Measurements from ENCODE around the gene OR52B2. TPM values are rescaled to one million over a fixed set of nuclear protein-coding genes. Genes with fewer than 3 reads are reported as not detected.

Gene OR52B2
- total and polyA plus RNA-seq, 2 donors from 2014 or later: not detected

DNA sequence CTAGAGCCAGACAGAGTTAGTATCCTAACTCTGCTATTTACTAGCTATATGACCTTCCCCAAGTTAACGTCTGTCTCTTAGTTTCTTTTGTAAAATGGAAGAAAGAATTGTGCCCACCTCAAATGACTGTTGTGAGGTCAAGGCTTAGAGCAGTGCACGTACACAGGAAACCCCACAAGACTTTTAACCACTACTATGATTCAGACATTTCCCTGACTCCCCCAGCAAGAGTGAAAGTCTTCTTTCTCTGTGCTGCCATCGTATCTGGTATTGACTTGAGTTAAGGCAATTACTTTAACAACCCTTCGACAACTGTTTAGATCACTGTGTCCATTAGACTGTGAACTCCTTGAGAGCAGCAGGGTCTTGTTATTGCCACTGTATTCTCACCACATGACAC is 26.3 kb upstream of the OR52B2 start:
- TF ChIP-seq CTCF (IDR thresholded peaks at IDR 0.05; ENCODE audit: borderline replicate concordance, extremely low read depth, insufficient read depth): no peak
- Histone ChIP-seq H3K27me3 (ENCODE audit: control insufficient read depth, insufficient read depth, low read length) (no peaks in the 10 kb centered on the region), H3K9ac (ENCODE audit: low read length in 3 of 3) (no peak overlapping the region), H3K36me3 (ENCODE audit: control insufficient read depth in 2 of 3, insufficient read depth in 3 of 3, low read length in 3 of 3) (no peaks in the 10 kb centered on the region), H3K9me3 (ENCODE audit: control insufficient read depth in 2 of 3, insufficient read depth in 1 of 3, low read length in 3 of 3) (no peaks in the 10 kb centered on the region), H3K27ac (ENCODE audit: low read depth in 2 of 2, low read length in 2 of 2) (no peak overlapping the region), H3K4me1 (ENCODE audit: control insufficient read depth in 2 of 3, insufficient read depth in 2 of 3, low read depth in 1 of 3, low read length in 3 of 3) (no peaks in the 10 kb centered on the region), H3K4me3 (ENCODE audit: low read length in 3 of 3) (no peak overlapping the region)
- intact Hi-C loops (cut with DNase I): no loop called here
- DNase-seq: no peak
- no peak for FAIRE-seq

GRCh38 chr11:6194065-6194581 is 24.0 kb upstream of the OR52B2 start:
- H3K9me3 ChIP-seq (ENCODE audit: control insufficient read depth in 2 of 3, insufficient read depth in 1 of 3, low read length in 3 of 3): no peaks in the 10 kb centered on the region
- H3K4me3 ChIP-seq (ENCODE audit: low read length in 3 of 3): no peak overlapping the region
- no peak overlapping the region for H3K9ac ChIP-seq (ENCODE audit: low read length in 3 of 3)
- FAIRE-seq (no peak), DNase-seq (no peak)
- no peak overlapping the region for H3K27ac ChIP-seq (ENCODE audit: low read depth in 2 of 2, low read length in 2 of 2)
- TF ChIP-seq CTCF (IDR thresholded peaks at IDR 0.05; ENCODE audit: borderline replicate concordance, extremely low read depth, insufficient read depth): no peak
- intact Hi-C loops (cut with DNase I): no loop called here
- no peaks in the 10 kb centered on the region for H3K27me3 ChIP-seq (ENCODE audit: control insufficient read depth, insufficient read depth, low read length)
- H3K4me1 ChIP-seq (ENCODE audit: control insufficient read depth in 2 of 3, insufficient read depth in 2 of 3, low read depth in 1 of 3, low read length in 3 of 3): no peaks in the 10 kb centered on the region
- no peaks in the 10 kb centered on the region for H3K36me3 ChIP-seq (ENCODE audit: control insufficient read depth in 2 of 3, insufficient read depth in 3 of 3, low read length in 3 of 3)

DNA sequence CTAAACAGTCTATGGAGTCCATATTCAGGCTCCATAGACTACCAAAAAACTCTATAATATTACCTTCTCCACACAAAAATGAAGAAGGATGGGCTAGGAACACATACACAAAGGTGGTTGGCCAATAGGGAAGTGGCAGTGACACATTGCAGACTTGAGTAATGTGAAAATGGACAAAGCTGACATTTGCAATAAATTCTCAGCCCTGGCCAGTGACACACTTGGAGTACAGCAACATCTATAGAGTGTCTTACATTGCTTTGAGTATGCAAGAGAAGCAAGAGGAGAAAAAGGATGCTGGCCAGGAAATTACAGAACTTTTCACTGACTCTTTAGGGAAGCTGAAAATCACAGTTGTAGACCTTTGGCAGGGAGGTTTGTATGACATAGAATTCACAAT is 21.6 kb upstream of the OR52B2 start:
- H3K9ac ChIP-seq (ENCODE audit: low read length in 3 of 3): no peak overlapping the region
- no peaks in the 10 kb centered on the region for H3K27me3 ChIP-seq (ENCODE audit: control insufficient read depth, insufficient read depth, low read length)
- FAIRE-seq (no peak), DNase-seq (no peak)
- H3K9me3 ChIP-seq (ENCODE audit: control insufficient read depth in 2 of 3, insufficient read depth in 1 of 3, low read length in 3 of 3): no peaks in the 10 kb centered on the region
- no peak overlapping the region for H3K27ac ChIP-seq (ENCODE audit: low read depth in 2 of 2, low read length in 2 of 2)
- intact Hi-C loops (cut with DNase I): no loop called here
- no peak overlapping the region for H3K4me3 ChIP-seq (ENCODE audit: low read length in 3 of 3)
- H3K4me1 ChIP-seq (ENCODE audit: control insufficient read depth in 2 of 3, insufficient read depth in 2 of 3, low read depth in 1 of 3, low read length in 3 of 3): no peaks in the 10 kb centered on the region
- TF ChIP-seq CTCF (IDR thresholded peaks at IDR 0.05; ENCODE audit: borderline replicate concordance, extremely low read depth, insufficient read depth): no peak
- no peaks in the 10 kb centered on the region for H3K36me3 ChIP-seq (ENCODE audit: control insufficient read depth in 2 of 3, insufficient read depth in 3 of 3, low read length in 3 of 3)

- intact Hi-C loops (cut with DNase I): no loop called here
- Histone ChIP-seq H3K4me1 (ENCODE audit: control insufficient read depth in 2 of 3, insufficient read depth in 2 of 3, low read depth in 1 of 3, low read length in 3 of 3) (no peaks in the 10 kb centered on the region), H3K4me3 (ENCODE audit: low read length in 3 of 3) (no peak overlapping the region), H3K36me3 (ENCODE audit: control insufficient read depth in 2 of 3, insufficient read depth in 3 of 3, low read length in 3 of 3) (no peaks in the 10 kb centered on the region), H3K9me3 (ENCODE audit: control insufficient read depth in 2 of 3, insufficient read depth in 1 of 3, low read length in 3 of 3) (no peaks in the 10 kb centered on the region), H3K9ac (ENCODE audit: low read length in 3 of 3) (no peak overlapping the region), H3K27me3 (ENCODE audit: control insufficient read depth, insufficient read depth, low read length) (no peaks in the 10 kb centered on the region), H3K27ac (ENCODE audit: low read depth in 2 of 2, low read length in 2 of 2) (no peak overlapping the region)
- DNase-seq: no peak
- TF ChIP-seq CTCF (IDR thresholded peaks at IDR 0.05; ENCODE audit: borderline replicate concordance, extremely low read depth, insufficient read depth): no peak
- no peak for FAIRE-seq
These were observed 5.3 kb upstream of the OR52B2 start for GRCh38 chr11:6175440-6175839.
